BE2C (cell line): Measurements from ENCODE around the gene CNGB1.
"Not testable (repeated sequence)": the region's sequence is repeated elsewhere in the genome, so short reads cannot be mapped to it uniquely, and the experiment has no call there.

ENCODE experiments used
- DNase-seq: peaks from one replicate; pipeline ENCODE4 v3.0.0-alpha.2; 2020
- H3K27me3 ChIP-seq: fragments of 250-450 bp; sonication (Bioruptor Pico); 2 replicates; pipeline ENCODE4 v1.5.1; 2020; ENCODE audit warnings: mild to moderate bottlenecking
- H3K36me3 ChIP-seq: fragments of 250-450 bp; sonication (Bioruptor Pico); 2 replicates; pipeline ENCODE4 v1.5.1; 2020; ENCODE audit warnings: mild to moderate bottlenecking
- H3K4me1 ChIP-seq: fragments of 250-450 bp; sonication (Bioruptor Pico); 2 replicates; pipeline ENCODE4 v1.5.1; 2020
- H3K4me3 ChIP-seq: 2 replicates; pipeline ENCODE4 v1.5.1; 2011; ENCODE audit warnings: low read depth, low read length
- H3K9me3 ChIP-seq: fragments of 250-450 bp; sonication (Bioruptor Pico); 2 replicates; pipeline ENCODE4 v1.5.1; 2020
- CTCF ChIP-seq: IDR thresholded peaks from 2 replicates; pipeline ENCODE4 v1.5.1; 2012; ENCODE audit warnings: mild to moderate bottlenecking, low read depth, low read length

The CNGB1 gene

GRCh38 chr16:57923418-57923817 lies 47.5 kb downstream of the CNGB1 start:
- no peak for TF ChIP-seq CTCF
- DNase-seq, result no peak
- Histone ChIP-seq H3K4me1 (no peaks in the 10 kb centered on the region), H3K9me3 (no peaks in the 10 kb centered on the region), H3K4me3 (no peak overlapping the region), H3K36me3 (no peaks in the 10 kb centered on the region; the same call in 1 of the 2 replicates), H3K27me3 (no peaks in the 10 kb centered on the region)

- Histone ChIP-seq H3K4me3 (no peak overlapping the region), H3K9me3 (no peaks in the 10 kb centered on the region), H3K27me3 (no peaks in the 10 kb centered on the region), H3K4me1 (no peaks in the 10 kb centered on the region), H3K36me3 (no peaks in the 10 kb centered on the region)
- DNase-seq, result no peak
- TF ChIP-seq CTCF, result no peak
Observed at GRCh38 chr16:57920880-57921229, 50.1 kb downstream of the CNGB1 start.

- Histone ChIP-seq H3K9me3 (no peaks in the 10 kb centered on the region), H3K36me3 (no peaks in the 10 kb centered on the region), H3K4me1 (no peaks in the 10 kb centered on the region), H3K27me3 (no peaks in the 10 kb centered on the region), H3K4me3 (no peak overlapping the region)
- no peak for TF ChIP-seq CTCF
- no peak for DNase-seq
Observed at GRCh38 chr16:57920215-57920879, 50.6 kb downstream of the CNGB1 start.

- H3K36me3 ChIP-seq, result no peaks in the 10 kb centered on the region
- no peak overlapping the region for H3K4me3 ChIP-seq
- H3K9me3 ChIP-seq, result no peaks in the 10 kb centered on the region
- TF ChIP-seq CTCF, result no peak
- H3K4me1 ChIP-seq, result no peaks in the 10 kb centered on the region
- no peaks in the 10 kb centered on the region for H3K27me3 ChIP-seq
- DNase-seq, result no peak
Observed at GRCh38 chr16:57918994-57919393, 51.9 kb downstream of the CNGB1 start.

- H3K4me3 ChIP-seq, result no peak overlapping the region
- no peaks in the 10 kb centered on the region for H3K4me1 ChIP-seq
- no peak for TF ChIP-seq CTCF
- no peaks in the 10 kb centered on the region for H3K36me3 ChIP-seq
- no peaks in the 10 kb centered on the region for H3K9me3 ChIP-seq
- DNase-seq, result no peak
- no peaks in the 10 kb centered on the region for H3K27me3 ChIP-seq
Observed at GRCh38 chr16:57918444-57918843, 52.5 kb downstream of the CNGB1 start.

- H3K27me3 ChIP-seq, H3K4me3 ChIP-seq, DNase-seq, H3K4me1 ChIP-seq, H3K36me3 ChIP-seq, H3K9me3 ChIP-seq: not testable (repeated sequence)
Observed at GRCh38 chr16:57917929-57918328, 53.0 kb downstream of the CNGB1 start.

- not testable (repeated sequence) for H3K27me3 ChIP-seq, DNase-seq, H3K4me3 ChIP-seq, H3K4me1 ChIP-seq, H3K36me3 ChIP-seq, H3K9me3 ChIP-seq
Observed at GRCh38 chr16:57917489-57917888, 53.4 kb downstream of the CNGB1 start.
